ENCODE results near the gene HRG.

Gene HRG

DNA sequence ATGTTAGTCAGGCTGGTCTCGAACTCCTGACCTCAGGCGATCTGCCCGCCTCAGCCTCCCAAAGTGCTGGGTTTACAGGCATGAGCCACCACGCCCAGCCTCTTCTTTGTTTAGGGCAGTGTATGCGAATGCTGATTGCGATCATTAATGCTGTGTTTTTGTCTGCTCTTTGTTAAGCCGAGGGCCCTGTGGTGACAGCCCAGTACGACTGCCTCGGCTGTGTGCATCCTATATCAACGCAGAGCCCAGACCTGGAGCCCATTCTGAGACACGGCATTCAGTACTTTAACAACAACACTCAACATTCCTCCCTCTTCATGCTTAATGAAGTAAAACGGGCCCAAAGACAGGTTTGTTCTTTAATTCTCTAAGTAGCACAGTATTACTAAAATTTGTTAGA lies 59.1 kb downstream of the HRG start:
- DNase-seq (ENCODE audit: low read depth in 2 of 2): no peak

All from stimulated activated CD4-positive, alpha-beta T cell treated with anti-CD3 and anti-CD28 coated beads, Interleukin-12 subunit alpha, Interleukin-12 subunit beta, amount 100 ng/mL, for 24 hours (primary cell).